GM06990 (cell line): ENCODE measurements around the gene PRKACB.

Experiments
- DNase-seq: peaks from one replicate; pipeline ENCODE4 v3.0.0-alpha.2; 2011; ENCODE audit not compliant: insufficient read length; ENCODE audit errors: extremely low read depth
- H3K27me3 ChIP-seq: replicated peaks from 2 replicates; pipeline ENCODE4 v1.6.0; 2011; ENCODE audit warnings: low read length; ENCODE audit not compliant: control insufficient read depth, insufficient read depth
- H3K36me3 ChIP-seq: 2 replicates; pipeline ENCODE4 v1.5.1; 2011; ENCODE audit warnings: low read length; ENCODE audit not compliant: control insufficient read depth, insufficient read depth
- H3K4me3 ChIP-seq: replicated peaks from 2 replicates; pipeline ENCODE4 v1.5.1; 2011; ENCODE audit warnings: low read depth, mild to moderate bottlenecking, control low read depth, low read length
- CTCF ChIP-seq: IDR thresholded peaks from 2 replicates; pipeline ENCODE4 v1.5.1; 2011; ENCODE audit warnings: low read length, control low read depth, mild to moderate bottlenecking, inconsistent platforms; ENCODE audit not compliant: insufficient read depth, poor library complexity, severe bottlenecking

The PRKACB gene

GRCh38 chr1:84255582-84255981, 111.5 kb downstream of the PRKACB start:
- DNase-seq, result no peak
- H3K27me3 ChIP-seq, result no peaks in the 10 kb centered on the region
- H3K4me3 ChIP-seq, result no peak overlapping the region

GRCh38 chr1:84257617-84258016, 113.5 kb downstream of the PRKACB start:
- no peaks in the 10 kb centered on the region for H3K36me3 ChIP-seq
- no peak for DNase-seq
- H3K27me3 ChIP-seq, result no peaks in the 10 kb centered on the region
- H3K4me3 ChIP-seq, result no peak overlapping the region
- TF ChIP-seq CTCF, result no peak

More at GRCh38 chr1:84255582-84255981, 111.5 kb downstream of the PRKACB start:
- TF ChIP-seq CTCF, result no peak
- no peaks in the 10 kb centered on the region for H3K36me3 ChIP-seq

GRCh38 chr1:84259376-84259775, 115.3 kb downstream of the PRKACB start:
- DNase-seq, result no peak
- TF ChIP-seq CTCF, result no peak
- Histone ChIP-seq H3K36me3 (no peaks in the 10 kb centered on the region), H3K4me3 (no peak overlapping the region), H3K27me3 (no peaks in the 10 kb centered on the region)

GRCh38 chr1:84259989-84260388, 115.9 kb downstream of the PRKACB start:
- no peaks in the 10 kb centered on the region for H3K27me3 ChIP-seq
- no peak for DNase-seq
- no peak overlapping the region for H3K4me3 ChIP-seq
- H3K36me3 ChIP-seq, result no peaks in the 10 kb centered on the region
- TF ChIP-seq CTCF, result no peak

- no peaks in the 10 kb centered on the region for H3K36me3 ChIP-seq
- no peak for TF ChIP-seq CTCF
- no peak overlapping the region for H3K4me3 ChIP-seq
- H3K27me3 ChIP-seq, result no peaks in the 10 kb centered on the region
- no peak for DNase-seq
Observed at GRCh38 chr1:84260852-84261518, 116.9 kb downstream of the PRKACB start.

- Histone ChIP-seq H3K27me3 (no peaks in the 10 kb centered on the region), H3K36me3 (no peaks in the 10 kb centered on the region), H3K4me3 (no peak overlapping the region)
- TF ChIP-seq CTCF, result no peak
- DNase-seq, result no peak
Observed at GRCh38 chr1:84264961-84265360, 120.9 kb downstream of the PRKACB start.
